Tracheal epithelial cell (primary cell): ENCODE measurements around the gene LRRC30. TPM values are rescaled to one million over a fixed set of nuclear protein-coding genes. Genes with fewer than 3 reads are reported as not detected.

ENCODE experiments used
- total RNA-seq: library from RNA; depleted of rRNA; stranded (reverse); fragments of >200 nt; gene quantifications from 2 replicates; pipeline ENCODE4 v1.2.1, GENCODE V29; 2014

The LRRC30 gene
- total RNA-seq = not detected in 2 replicates

GRCh38 chr18:7230626-7231349, at the start of gene LRRC30:
Gene LRRC30, plus strand, starts transcription at chr18:7231089. Its CDS starts 50 bp downstream, at chr18:7231139.

Other genes starting within 250 kb of the LRRC30 start
- gene LAMA1, start 113.3 kb upstream of the LRRC30 start, total RNA-seq = 1.5 and 25.8 TPM in 2 replicates